WTC11 (cell line): ENCODE results near the gene LHX2. TPM values are rescaled to one million over a fixed set of nuclear protein-coding genes. Genes with fewer than 3 reads are reported as not detected.
"Not testable (repeated sequence)": the region's sequence is repeated elsewhere in the genome, so short reads cannot be mapped to it uniquely, and the experiment has no call there.

Experiments
- ATAC-seq: fragments of 200-7000 bp; cut with Tn5 transposase; 2 replicates; pipeline ENCODE4 v1.10.0; 2021; ENCODE audit warnings: mild to moderate bottlenecking, moderate library complexity
- CTCF ChIA-PET: fragments of 300-600 bp; sonication (Branson Sonifier 250); formaldehyde crosslinking; loops from one replicate; lab custom pipeline; 2021; ENCODE audit warnings: antibody characterized with exemption; lab: Charles Lee
- POLR2A ChIA-PET: fragments of 350-600 bp; sonication (Branson Sonifier 250); formaldehyde crosslinking; loops from one replicate; lab custom pipeline; 2021; ENCODE audit warnings: antibody characterized with exemption; lab: Charles Lee
- DNase-seq: peaks from one replicate; pipeline ENCODE4 v3.0.0; 2021; ENCODE audit warnings: low spot score
- H3K27ac Mint-ChIP-seq: 2 replicates; pipeline ENCODE4 v1.8.0; 2021; ENCODE audit warnings: mixed read lengths
- H3K27me3 Mint-ChIP-seq: 2 replicates; pipeline ENCODE4 v1.8.0; 2021; ENCODE audit warnings: low read depth, mild to moderate bottlenecking, moderate library complexity, mixed read lengths
- H3K36me3 Mint-ChIP-seq: 2 replicates; pipeline ENCODE4 v1.8.0; 2021; ENCODE audit warnings: mixed read lengths
- H3K4me1 Mint-ChIP-seq: 2 replicates; pipeline ENCODE4 v1.8.0; 2022; ENCODE audit warnings: mixed read lengths
- H3K4me3 Mint-ChIP-seq: 2 replicates; pipeline ENCODE4 v1.8.0; 2021; ENCODE audit warnings: mild to moderate bottlenecking, moderate library complexity, mixed read lengths
- H3K9me3 Mint-ChIP-seq: 2 replicates; pipeline ENCODE4 v1.8.0; 2021; ENCODE audit warnings: mixed read lengths
- CREM ChIP-seq: sonication (generic); formaldehyde crosslinking; IDR thresholded peaks from 2 replicates; pipeline ENCODE4 v1.8.1; 2022; ENCODE audit warnings: mild to moderate bottlenecking, missing genetic modification reagents, moderate library complexity
- ELF4 ChIP-seq: sonication (generic); formaldehyde crosslinking; IDR thresholded peaks from 2 replicates; pipeline ENCODE4 v1.8.1; 2022; ENCODE audit warnings: low read depth, mild to moderate bottlenecking, moderate library complexity, missing genetic modification reagents
- EMX1 ChIP-seq: fragments of 250-450 bp; sonication (Bioruptor Pico); IDR thresholded peaks from 2 replicates; pipeline ENCODE4 v1.8.0; 2021; ENCODE audit warnings: mild to moderate bottlenecking
- FOXP4 ChIP-seq: sonication (generic); formaldehyde crosslinking; IDR thresholded peaks from 2 replicates; pipeline ENCODE4 v1.8.0; 2022; ENCODE audit warnings: mild to moderate bottlenecking, missing genetic modification reagents
- GABPB1 ChIP-seq: sonication (generic); formaldehyde crosslinking; IDR thresholded peaks from 2 replicates; pipeline ENCODE4 v1.8.1; 2023; ENCODE audit warnings: mild to moderate bottlenecking, missing genetic modification reagents
- HMGXB4 ChIP-seq: sonication (generic); formaldehyde crosslinking; IDR thresholded peaks from 2 replicates; pipeline ENCODE4 v1.8.1; 2023; ENCODE audit warnings: mild to moderate bottlenecking, moderate library complexity, missing genetic modification reagents
- RORB ChIP-seq: fragments of 250-450 bp; sonication (Bioruptor Pico); IDR thresholded peaks from 2 replicates; pipeline ENCODE4 v1.9.0; 2021; ENCODE audit warnings: mild to moderate bottlenecking
- SP1 ChIP-seq: sonication (generic); formaldehyde crosslinking; conservative IDR thresholded peaks from 2 replicates; pipeline ENCODE4 v1.8.1; 2022; ENCODE audit warnings: missing genetic modification reagents
- TEAD4 ChIP-seq: sonication (generic); formaldehyde crosslinking; IDR thresholded peaks from 2 replicates; pipeline ENCODE4 v1.8.0; 2022; ENCODE audit warnings: mild to moderate bottlenecking, missing genetic modification reagents
- ZNF317 ChIP-seq: sonication (generic); formaldehyde crosslinking; IDR thresholded peaks from 2 replicates; pipeline ENCODE4 v1.8.1; 2023; ENCODE audit warnings: low read depth, mild to moderate bottlenecking, moderate library complexity, missing genetic modification reagents, borderline replicate concordance
- ZNF423 ChIP-seq: fragments of 250-450 bp; sonication (Bioruptor Pico); IDR thresholded peaks from 2 replicates; pipeline ENCODE4 v2.1.2; 2022; ENCODE audit warnings: mild to moderate bottlenecking, moderate library complexity
- total RNA-seq: library from RNA; stranded (reverse); gene quantifications from 3 replicates; pipeline ENCODE4 v1.2.3, GENCODE V29; 2021
- TF ChIP-seq, protein P1 (sequence below): sonication (generic); formaldehyde crosslinking; IDR thresholded peaks from 2 replicates; pipeline ENCODE4 v1.8.0; 2023; ENCODE audit warnings: mild to moderate bottlenecking, missing genetic modification reagents
- TF ChIP-seq, protein P2 (sequence below): sonication (generic); formaldehyde crosslinking; IDR thresholded peaks from 2 replicates; pipeline ENCODE4 v1.8.1; 2023; ENCODE audit warnings: mild to moderate bottlenecking, missing genetic modification reagents
- TF ChIP-seq, protein P3 (sequence below): sonication (generic); formaldehyde crosslinking; IDR thresholded peaks from 2 replicates; pipeline ENCODE4 v1.8.1; 2023; ENCODE audit warnings: mild to moderate bottlenecking, missing genetic modification reagents, moderate library complexity

Gene LHX2
- total RNA-seq, 1 experiment from 2014 or later, result 0.42 TPM

DNA sequence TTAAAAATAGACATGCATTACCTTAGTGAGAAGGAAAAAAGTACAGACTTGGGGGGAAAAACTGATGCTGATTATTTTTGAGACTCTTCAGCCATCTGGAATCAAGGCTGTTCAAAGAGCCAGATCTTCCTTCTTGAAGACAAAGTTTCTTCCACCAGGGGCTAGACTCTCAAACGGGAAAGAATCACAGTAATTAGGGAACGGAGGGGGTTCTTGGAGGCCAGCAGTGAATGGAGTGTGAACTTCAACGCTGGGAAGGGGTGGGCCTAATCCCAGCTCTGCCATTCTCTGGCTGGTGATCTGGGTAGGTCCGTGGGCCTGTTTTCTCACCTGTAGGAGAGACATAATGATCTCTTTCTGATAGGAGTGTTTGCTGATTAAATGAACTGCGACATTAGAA is 21.1 kb upstream of the LHX2 start:
- Mint-ChIP-seq H3K9me3 (no peaks in the 10 kb centered on the region), H3K27ac (no peak overlapping the region)
- POLR2A ChIA-PET, result no interaction called here
- ATAC-seq, result peak; percentile 41
- TF ChIP-seq ZNF317 (CRISPR knock-in tag) (no peak), EMX1 (no peak), GABPB1 (CRISPR knock-in tag) (no peak), ZNF423 (no peak), RORB (CRISPR knock-in tag) (no peak), CREM (CRISPR knock-in tag) (no peak), FOXP4 (no peak), ELF4 (CRISPR knock-in tag) (no peak), SP1 (CRISPR knock-in tag) (no peak), TEAD4 (CRISPR knock-in tag) (no peak), HMGXB4 (no peak)
- TF ChIP-seq, protein P1, sequence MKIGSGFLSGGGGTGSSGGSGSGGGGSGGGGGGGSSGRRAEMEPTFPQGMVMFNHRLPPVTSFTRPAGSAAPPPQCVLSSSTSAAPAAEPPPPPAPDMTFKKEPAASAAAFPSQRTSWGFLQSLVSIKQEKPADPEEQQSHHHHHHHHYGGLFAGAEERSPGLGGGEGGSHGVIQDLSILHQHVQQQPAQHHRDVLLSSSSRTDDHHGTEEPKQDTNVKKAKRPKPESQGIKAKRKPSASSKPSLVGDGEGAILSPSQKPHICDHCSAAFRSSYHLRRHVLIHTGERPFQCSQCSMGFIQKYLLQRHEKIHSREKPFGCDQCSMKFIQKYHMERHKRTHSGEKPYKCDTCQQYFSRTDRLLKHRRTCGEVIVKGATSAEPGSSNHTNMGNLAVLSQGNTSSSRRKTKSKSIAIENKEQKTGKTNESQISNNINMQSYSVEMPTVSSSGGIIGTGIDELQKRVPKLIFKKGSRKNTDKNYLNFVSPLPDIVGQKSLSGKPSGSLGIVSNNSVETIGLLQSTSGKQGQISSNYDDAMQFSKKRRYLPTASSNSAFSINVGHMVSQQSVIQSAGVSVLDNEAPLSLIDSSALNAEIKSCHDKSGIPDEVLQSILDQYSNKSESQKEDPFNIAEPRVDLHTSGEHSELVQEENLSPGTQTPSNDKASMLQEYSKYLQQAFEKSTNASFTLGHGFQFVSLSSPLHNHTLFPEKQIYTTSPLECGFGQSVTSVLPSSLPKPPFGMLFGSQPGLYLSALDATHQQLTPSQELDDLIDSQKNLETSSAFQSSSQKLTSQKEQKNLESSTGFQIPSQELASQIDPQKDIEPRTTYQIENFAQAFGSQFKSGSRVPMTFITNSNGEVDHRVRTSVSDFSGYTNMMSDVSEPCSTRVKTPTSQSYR (CRISPR knock-in tag), result no peak
- TF ChIP-seq, protein P2, sequence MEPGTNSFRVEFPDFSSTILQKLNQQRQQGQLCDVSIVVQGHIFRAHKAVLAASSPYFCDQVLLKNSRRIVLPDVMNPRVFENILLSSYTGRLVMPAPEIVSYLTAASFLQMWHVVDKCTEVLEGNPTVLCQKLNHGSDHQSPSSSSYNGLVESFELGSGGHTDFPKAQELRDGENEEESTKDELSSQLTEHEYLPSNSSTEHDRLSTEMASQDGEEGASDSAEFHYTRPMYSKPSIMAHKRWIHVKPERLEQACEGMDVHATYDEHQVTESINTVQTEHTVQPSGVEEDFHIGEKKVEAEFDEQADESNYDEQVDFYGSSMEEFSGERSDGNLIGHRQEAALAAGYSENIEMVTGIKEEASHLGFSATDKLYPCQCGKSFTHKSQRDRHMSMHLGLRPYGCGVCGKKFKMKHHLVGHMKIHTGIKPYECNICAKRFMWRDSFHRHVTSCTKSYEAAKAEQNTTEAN, result no peak
- TF ChIP-seq, protein P3, sequence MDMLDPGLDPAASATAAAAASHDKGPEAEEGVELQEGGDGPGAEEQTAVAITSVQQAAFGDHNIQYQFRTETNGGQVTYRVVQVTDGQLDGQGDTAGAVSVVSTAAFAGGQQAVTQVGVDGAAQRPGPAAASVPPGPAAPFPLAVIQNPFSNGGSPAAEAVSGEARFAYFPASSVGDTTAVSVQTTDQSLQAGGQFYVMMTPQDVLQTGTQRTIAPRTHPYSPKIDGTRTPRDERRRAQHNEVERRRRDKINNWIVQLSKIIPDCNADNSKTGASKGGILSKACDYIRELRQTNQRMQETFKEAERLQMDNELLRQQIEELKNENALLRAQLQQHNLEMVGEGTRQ (CRISPR knock-in tag), result no peak
- TF ChIP-seq, all 79 proteins: peak for 0
- H3K4me1 Mint-ChIP-seq, result no peaks in the 10 kb centered on the region
- CTCF ChIA-PET, result interaction anchor here (0.6 kb wide), 1 partner anchor 46 kb away, joined by 3 read pairs; no protein-coding TSS in a partner anchor
- H3K36me3 Mint-ChIP-seq, result no peaks in the 10 kb centered on the region
- no peak for DNase-seq
- peaks cover 43% of the 10 kb centered on the region for H3K27me3 Mint-ChIP-seq
- no peak overlapping the region for H3K4me3 Mint-ChIP-seq

GRCh38 chr9:123992679-123993078 is 18.9 kb upstream of the LHX2 start:
- H3K36me3 Mint-ChIP-seq, H3K9me3 Mint-ChIP-seq, H3K4me3 Mint-ChIP-seq, H3K27ac Mint-ChIP-seq, POLR2A ChIA-PET, DNase-seq, ATAC-seq, CTCF ChIA-PET: not testable (repeated sequence)
- Mint-ChIP-seq H3K27me3 (peaks cover 54% of the 10 kb centered on the region), H3K4me1 (peaks cover 12% of the 10 kb centered on the region)
